ACC112 (cell line): ENCODE measurements around the gene FBXL2.

Experiments
- H2AFZ ChIP-seq: fragments of 200-600 bp; sonication (generic); one replicate; pipeline ENCODE4 v1.6.0; 2017; ENCODE audit warnings: antibody characterized with exemption, low read length; ENCODE audit not compliant: unreplicated experiment
- H3K27ac ChIP-seq: fragments of 200-600 bp; sonication (generic); 2 replicates; pipeline ENCODE4 v1.5.1; 2014; ENCODE audit warnings: low read depth, mild to moderate bottlenecking, antibody characterized with exemption, low read length, moderate library complexity
- H3K27me3 ChIP-seq: fragments of 200-600 bp; sonication (generic); 2 replicates; pipeline ENCODE4 v1.6.1; 2014; ENCODE audit warnings: mild to moderate bottlenecking, antibody characterized with exemption, low read length, moderate library complexity, mixed read lengths; ENCODE audit not compliant: insufficient read depth
- H3K36me3 ChIP-seq: fragments of 200-600 bp; sonication (generic); 2 replicates; pipeline ENCODE4 v1.6.1; 2016; ENCODE audit warnings: mild to moderate bottlenecking, antibody characterized with exemption, low read length, moderate library complexity, mixed read lengths; ENCODE audit not compliant: insufficient read depth
- H3K4me1 ChIP-seq: fragments of 200-600 bp; sonication (generic); one replicate; pipeline ENCODE4 v1.6.1; 2016; ENCODE audit warnings: low read length, mixed read lengths; ENCODE audit not compliant: insufficient read depth, unreplicated experiment, control insufficient read depth
- H3K4me3 ChIP-seq: fragments of 200-600 bp; sonication (generic); 2 replicates; pipeline ENCODE4 v1.5.1; 2014; ENCODE audit warnings: mild to moderate bottlenecking, low read depth, low read length
- H3K79me2 ChIP-seq: fragments of 200-600 bp; sonication (generic); one replicate; pipeline ENCODE4 v1.6.0; 2016; ENCODE audit warnings: low read length; ENCODE audit not compliant: control insufficient read depth, unreplicated experiment, insufficient read depth

FBXL2 gene

GRCh38 chr3:33277193-33277882 is at the start of gene FBXL2:
TSS of gene FBXL2 (plus strand) at chr3:33277442. CDS start at chr3:33277513, 71 bp downstream.
- peak within 1 kb of the TSS; percentile 88 for H3K4me3 ChIP-seq
- peak within 1 kb of the TSS; percentile 29; the same call in 1 of the 2 replicates for H3K27ac ChIP-seq
- H3K4me1 ChIP-seq = no peaks in the 10 kb centered on the region
- peak within 1 kb of the TSS; percentile 76 for H2AFZ ChIP-seq
- H3K27me3 ChIP-seq = no peaks in the 10 kb centered on the region
- H3K36me3 ChIP-seq = no peaks in the 10 kb centered on the region
- peaks cover 27% of the 10 kb centered on the region for H3K79me2 ChIP-seq

GRCh38 chr3:33229066-33229465 is 48.2 kb upstream of the FBXL2 start:
- H3K27ac ChIP-seq = no peak overlapping the region
- H3K36me3 ChIP-seq = no peaks in the 10 kb centered on the region
- no peaks in the 10 kb centered on the region for H3K79me2 ChIP-seq
- H2AFZ ChIP-seq = no peak overlapping the region
- no peaks in the 10 kb centered on the region for H3K4me1 ChIP-seq
- no peak overlapping the region for H3K4me3 ChIP-seq
- no peaks in the 10 kb centered on the region; the same call in 1 of the 2 replicates for H3K27me3 ChIP-seq

- Histone ChIP-seq H3K36me3 (no peaks in the 10 kb centered on the region), H3K4me3 (no peak overlapping the region), H3K27ac (no peak overlapping the region), H3K27me3 (no peaks in the 10 kb centered on the region; the same call in 1 of the 2 replicates), H3K79me2 (no peaks in the 10 kb centered on the region), H3K4me1 (no peaks in the 10 kb centered on the region), H2AFZ (no peak overlapping the region)
These were observed 47.3 kb upstream of the FBXL2 start for GRCh38 chr3:33229947-33230346.

- H3K36me3 ChIP-seq = no peaks in the 10 kb centered on the region
- no peak overlapping the region for H3K4me3 ChIP-seq
- no peak overlapping the region for H3K27ac ChIP-seq
- no peaks in the 10 kb centered on the region for H3K4me1 ChIP-seq
- H3K79me2 ChIP-seq = no peaks in the 10 kb centered on the region
- H3K27me3 ChIP-seq = no peaks in the 10 kb centered on the region; the same call in 1 of the 2 replicates
- no peak overlapping the region for H2AFZ ChIP-seq
These were observed 45.3 kb upstream of the FBXL2 start for GRCh38 chr3:33231756-33232465.

- H3K4me1 ChIP-seq = no peaks in the 10 kb centered on the region
- no peak overlapping the region for H3K4me3 ChIP-seq
- no peak overlapping the region for H2AFZ ChIP-seq
- H3K79me2 ChIP-seq = no peaks in the 10 kb centered on the region
- no peaks in the 10 kb centered on the region for H3K36me3 ChIP-seq
- H3K27ac ChIP-seq = no peak overlapping the region
- H3K27me3 ChIP-seq = no peaks in the 10 kb centered on the region; the same call in 1 of the 2 replicates
These were observed 43.4 kb upstream of the FBXL2 start for GRCh38 chr3:33233884-33234283.

- Histone ChIP-seq H3K36me3 (no peaks in the 10 kb centered on the region), H3K4me1 (no peaks in the 10 kb centered on the region), H2AFZ (no peak overlapping the region), H3K27me3 (no peaks in the 10 kb centered on the region; the same call in 1 of the 2 replicates), H3K27ac (no peak overlapping the region), H3K79me2 (no peaks in the 10 kb centered on the region), H3K4me3 (no peak overlapping the region)
These were observed 41.2 kb upstream of the FBXL2 start for GRCh38 chr3:33236005-33236404.

- Histone ChIP-seq H3K36me3 (no peaks in the 10 kb centered on the region), H3K79me2 (no peaks in the 10 kb centered on the region), H2AFZ (no peak overlapping the region)
These were observed 39.8 kb upstream of the FBXL2 start for GRCh38 chr3:33237439-33237838.

GRCh38 chr3:33238923-33239322 is 38.3 kb upstream of the FBXL2 start:
- Histone ChIP-seq H3K36me3 (no peaks in the 10 kb centered on the region), H3K79me2 (no peaks in the 10 kb centered on the region), H3K27ac (no peak overlapping the region), H3K4me1 (no peaks in the 10 kb centered on the region), H3K27me3 (no peaks in the 10 kb centered on the region), H3K4me3 (no peak overlapping the region), H2AFZ (no peak overlapping the region)

More at GRCh38 chr3:33237439-33237838, 39.8 kb upstream of the FBXL2 start:
- Histone ChIP-seq H3K27me3 (no peaks in the 10 kb centered on the region; the same call in 1 of the 2 replicates), H3K4me3 (no peak overlapping the region), H3K4me1 (no peaks in the 10 kb centered on the region), H3K27ac (no peak overlapping the region)

- no peaks in the 10 kb centered on the region for H3K79me2 ChIP-seq
- H3K27me3 ChIP-seq = no peaks in the 10 kb centered on the region
- H3K4me1 ChIP-seq = no peaks in the 10 kb centered on the region
- no peaks in the 10 kb centered on the region for H3K36me3 ChIP-seq
- H2AFZ ChIP-seq = no peak overlapping the region
- H3K4me3 ChIP-seq = no peak overlapping the region
- no peak overlapping the region for H3K27ac ChIP-seq
These were observed 37.0 kb upstream of the FBXL2 start for GRCh38 chr3:33240261-33240660.

GRCh38 chr3:33246786-33247185 is 30.5 kb upstream of the FBXL2 start:
- no peaks in the 10 kb centered on the region for H3K4me1 ChIP-seq
- no peak overlapping the region for H3K27ac ChIP-seq
- no peaks in the 10 kb centered on the region for H3K79me2 ChIP-seq
- H3K27me3 ChIP-seq = no peaks in the 10 kb centered on the region
- H3K36me3 ChIP-seq = no peaks in the 10 kb centered on the region
- no peak overlapping the region for H2AFZ ChIP-seq
- H3K4me3 ChIP-seq = no peak overlapping the region

- no peaks in the 10 kb centered on the region for H3K36me3 ChIP-seq
- H3K27me3 ChIP-seq = no peaks in the 10 kb centered on the region
- no peak overlapping the region for H3K4me3 ChIP-seq
- no peak overlapping the region for H2AFZ ChIP-seq
- no peaks in the 10 kb centered on the region for H3K79me2 ChIP-seq
- H3K27ac ChIP-seq = no peak overlapping the region
- no peaks in the 10 kb centered on the region for H3K4me1 ChIP-seq
These were observed 26.5 kb upstream of the FBXL2 start for GRCh38 chr3:33250712-33251111.
